ENCODE measurements around the gene MEIKIN.
A peak's percentile ranks its signal among the peaks of the same experiment; 100 is the strongest.

MEIKIN gene

GRCh38 chr5:131974016-131974415, 28.6 kb upstream of the MEIKIN start:
- DNase-seq (ENCODE audit: low spot score), result no peak

- no peak for DNase-seq (ENCODE audit: low spot score)
Measured at GRCh38 chr5:131973089-131973712, 27.7 kb upstream of the MEIKIN start.

- DNase-seq (ENCODE audit: low spot score), result no peak
Measured at GRCh38 chr5:131968396-131968954, 23.0 kb upstream of the MEIKIN start.

- no peak for DNase-seq (ENCODE audit: low spot score)
Measured at GRCh38 chr5:131966551-131966950, 21.1 kb upstream of the MEIKIN start.

GRCh38 chr5:131965826-131966415, 20.5 kb upstream of the MEIKIN start:
- no peak for DNase-seq (ENCODE audit: low spot score)

- no peak for DNase-seq (ENCODE audit: low spot score)
Measured at GRCh38 chr5:131959906-131960305, 14.4 kb upstream of the MEIKIN start.

GRCh38 chr5:131959136-131959535, 13.7 kb upstream of the MEIKIN start:
- DNase-seq (ENCODE audit: low spot score), result no peak

GRCh38 chr5:131957721-131958441, 12.4 kb upstream of the MEIKIN start:
- peak; percentile 60 for DNase-seq (ENCODE audit: low spot score)

- DNase-seq (ENCODE audit: low spot score), result no peak
Measured at GRCh38 chr5:131953969-131954368, 8.5 kb upstream of the MEIKIN start.

- no peak for DNase-seq (ENCODE audit: low spot score)
Measured at GRCh38 chr5:131952301-131952857, 6.9 kb upstream of the MEIKIN start.

- no peak for DNase-seq (ENCODE audit: low spot score)
Measured at GRCh38 chr5:131950706-131951105, 5.2 kb upstream of the MEIKIN start.

- DNase-seq (ENCODE audit: low spot score), result no peak
Measured at GRCh38 chr5:131947445-131947844, 2.0 kb upstream of the MEIKIN start.

GRCh38 chr5:131944702-131945550, 537 bp downstream of the MEIKIN start:
- DNase-seq (ENCODE audit: low spot score), result no peak

GRCh38 chr5:131943916-131944315, 1.5 kb downstream of the MEIKIN start:
- no peak for DNase-seq (ENCODE audit: low spot score)

GRCh38 chr5:131942016-131942415, 3.4 kb downstream of the MEIKIN start:
- DNase-seq (ENCODE audit: low spot score), result no peak

GRCh38 chr5:131939690-131940345, 5.6 kb downstream of the MEIKIN start:
- DNase-seq (ENCODE audit: low spot score), result no peak

GRCh38 chr5:131932235-131932634, 13.2 kb downstream of the MEIKIN start:
- DNase-seq (ENCODE audit: low spot score), result no peak

- DNase-seq (ENCODE audit: low spot score), result no peak
Measured at GRCh38 chr5:131928957-131929356, 16.5 kb downstream of the MEIKIN start.

GRCh38 chr5:131926168-131926567, 19.3 kb downstream of the MEIKIN start:
- DNase-seq (ENCODE audit: low spot score), result no peak

GRCh38 chr5:131916481-131916880, 29.0 kb downstream of the MEIKIN start:
- no peak for DNase-seq (ENCODE audit: low spot score)

GRCh38 chr5:131914472-131914871, 31.0 kb downstream of the MEIKIN start:
- DNase-seq (ENCODE audit: low spot score), result no peak
